Measurements from ENCODE around the gene CASZ1.

GRCh38 chr1:10682449-10683309, 113.8 kb downstream of the CASZ1 start:
- TF ChIP-seq, protein P1, sequence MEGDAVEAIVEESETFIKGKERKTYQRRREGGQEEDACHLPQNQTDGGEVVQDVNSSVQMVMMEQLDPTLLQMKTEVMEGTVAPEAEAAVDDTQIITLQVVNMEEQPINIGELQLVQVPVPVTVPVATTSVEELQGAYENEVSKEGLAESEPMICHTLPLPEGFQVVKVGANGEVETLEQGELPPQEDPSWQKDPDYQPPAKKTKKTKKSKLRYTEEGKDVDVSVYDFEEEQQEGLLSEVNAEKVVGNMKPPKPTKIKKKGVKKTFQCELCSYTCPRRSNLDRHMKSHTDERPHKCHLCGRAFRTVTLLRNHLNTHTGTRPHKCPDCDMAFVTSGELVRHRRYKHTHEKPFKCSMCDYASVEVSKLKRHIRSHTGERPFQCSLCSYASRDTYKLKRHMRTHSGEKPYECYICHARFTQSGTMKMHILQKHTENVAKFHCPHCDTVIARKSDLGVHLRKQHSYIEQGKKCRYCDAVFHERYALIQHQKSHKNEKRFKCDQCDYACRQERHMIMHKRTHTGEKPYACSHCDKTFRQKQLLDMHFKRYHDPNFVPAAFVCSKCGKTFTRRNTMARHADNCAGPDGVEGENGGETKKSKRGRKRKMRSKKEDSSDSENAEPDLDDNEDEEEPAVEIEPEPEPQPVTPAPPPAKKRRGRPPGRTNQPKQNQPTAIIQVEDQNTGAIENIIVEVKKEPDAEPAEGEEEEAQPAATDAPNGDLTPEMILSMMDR (IDR thresholded peaks at IDR 0.05): no peak
- TF ChIP-seq IRF1 (CRISPR knock-in tag; IDR thresholded peaks at IDR 0.05): no peak
- TF ChIP-seq, protein P2, sequence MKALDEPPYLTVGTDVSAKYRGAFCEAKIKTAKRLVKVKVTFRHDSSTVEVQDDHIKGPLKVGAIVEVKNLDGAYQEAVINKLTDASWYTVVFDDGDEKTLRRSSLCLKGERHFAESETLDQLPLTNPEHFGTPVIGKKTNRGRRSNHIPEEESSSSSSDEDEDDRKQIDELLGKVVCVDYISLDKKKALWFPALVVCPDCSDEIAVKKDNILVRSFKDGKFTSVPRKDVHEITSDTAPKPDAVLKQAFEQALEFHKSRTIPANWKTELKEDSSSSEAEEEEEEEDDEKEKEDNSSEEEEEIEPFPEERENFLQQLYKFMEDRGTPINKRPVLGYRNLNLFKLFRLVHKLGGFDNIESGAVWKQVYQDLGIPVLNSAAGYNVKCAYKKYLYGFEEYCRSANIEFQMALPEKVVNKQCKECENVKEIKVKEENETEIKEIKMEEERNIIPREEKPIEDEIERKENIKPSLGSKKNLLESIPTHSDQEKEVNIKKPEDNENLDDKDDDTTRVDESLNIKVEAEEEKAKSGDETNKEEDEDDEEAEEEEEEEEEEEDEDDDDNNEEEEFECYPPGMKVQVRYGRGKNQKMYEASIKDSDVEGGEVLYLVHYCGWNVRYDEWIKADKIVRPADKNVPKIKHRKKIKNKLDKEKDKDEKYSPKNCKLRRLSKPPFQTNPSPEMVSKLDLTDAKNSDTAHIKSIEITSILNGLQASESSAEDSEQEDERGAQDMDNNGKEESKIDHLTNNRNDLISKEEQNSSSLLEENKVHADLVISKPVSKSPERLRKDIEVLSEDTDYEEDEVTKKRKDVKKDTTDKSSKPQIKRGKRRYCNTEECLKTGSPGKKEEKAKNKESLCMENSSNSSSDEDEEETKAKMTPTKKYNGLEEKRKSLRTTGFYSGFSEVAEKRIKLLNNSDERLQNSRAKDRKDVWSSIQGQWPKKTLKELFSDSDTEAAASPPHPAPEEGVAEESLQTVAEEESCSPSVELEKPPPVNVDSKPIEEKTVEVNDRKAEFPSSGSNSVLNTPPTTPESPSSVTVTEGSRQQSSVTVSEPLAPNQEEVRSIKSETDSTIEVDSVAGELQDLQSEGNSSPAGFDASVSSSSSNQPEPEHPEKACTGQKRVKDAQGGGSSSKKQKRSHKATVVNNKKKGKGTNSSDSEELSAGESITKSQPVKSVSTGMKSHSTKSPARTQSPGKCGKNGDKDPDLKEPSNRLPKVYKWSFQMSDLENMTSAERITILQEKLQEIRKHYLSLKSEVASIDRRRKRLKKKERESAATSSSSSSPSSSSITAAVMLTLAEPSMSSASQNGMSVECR (CRISPR knock-in tag; IDR thresholded peaks at IDR 0.05; ENCODE audit: borderline replicate concordance): no peak
- TF ChIP-seq HMGXB4 (CRISPR knock-in tag; IDR thresholded peaks at IDR 0.05): no peak

Measured in WTC11 (cell line).